NB4 (cell line): ENCODE data around the gene TMEM238.
"Not testable (repeated sequence)": the region's sequence is repeated elsewhere in the genome, so short reads cannot be mapped to it uniquely, and the experiment has no call there.

Source experiments
- MAX ChIP-seq: IDR thresholded peaks from 2 replicates; pipeline ENCODE4 v1.6.1; 2011; ENCODE audit warnings: low read depth, low read length
- POLR2A ChIP-seq: IDR thresholded peaks from 2 replicates; pipeline ENCODE4 v1.6.1; 2011; ENCODE audit warnings: mild to moderate bottlenecking; ENCODE audit not compliant: insufficient read length; ENCODE audit errors: extremely low read depth
- TF ChIP-seq, protein P1 (sequence below): IDR thresholded peaks from one replicate; pipeline ENCODE4 v1.5.1; 2012; ENCODE audit warnings: low read depth, low read length

GRCh38 chr19:55409179-55409578 lies 25.1 kb upstream of the TMEM238 start:
- TF ChIP-seq, protein P1, sequence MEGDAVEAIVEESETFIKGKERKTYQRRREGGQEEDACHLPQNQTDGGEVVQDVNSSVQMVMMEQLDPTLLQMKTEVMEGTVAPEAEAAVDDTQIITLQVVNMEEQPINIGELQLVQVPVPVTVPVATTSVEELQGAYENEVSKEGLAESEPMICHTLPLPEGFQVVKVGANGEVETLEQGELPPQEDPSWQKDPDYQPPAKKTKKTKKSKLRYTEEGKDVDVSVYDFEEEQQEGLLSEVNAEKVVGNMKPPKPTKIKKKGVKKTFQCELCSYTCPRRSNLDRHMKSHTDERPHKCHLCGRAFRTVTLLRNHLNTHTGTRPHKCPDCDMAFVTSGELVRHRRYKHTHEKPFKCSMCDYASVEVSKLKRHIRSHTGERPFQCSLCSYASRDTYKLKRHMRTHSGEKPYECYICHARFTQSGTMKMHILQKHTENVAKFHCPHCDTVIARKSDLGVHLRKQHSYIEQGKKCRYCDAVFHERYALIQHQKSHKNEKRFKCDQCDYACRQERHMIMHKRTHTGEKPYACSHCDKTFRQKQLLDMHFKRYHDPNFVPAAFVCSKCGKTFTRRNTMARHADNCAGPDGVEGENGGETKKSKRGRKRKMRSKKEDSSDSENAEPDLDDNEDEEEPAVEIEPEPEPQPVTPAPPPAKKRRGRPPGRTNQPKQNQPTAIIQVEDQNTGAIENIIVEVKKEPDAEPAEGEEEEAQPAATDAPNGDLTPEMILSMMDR, result not testable (repeated sequence)
- TF ChIP-seq POLR2A, MAX: not testable (repeated sequence)
